Stomach (tissue), 9 donors: ENCODE results near the gene TLR1. TPM values are rescaled to one million over a fixed set of nuclear protein-coding genes. Genes with fewer than 3 reads are reported as not detected.

Experiments
- DNase-seq, 2 donors: peaks; one replicate each; pipeline versions ENCODE4 v3.0.0 to v3.0.0-alpha.2; 2013 to 2019
- H3K27ac ChIP-seq, 5 donors: fragments of 200-600 bp in 4 of 5; sonication (generic) in 4 of 5; one replicate each; pipeline ENCODE4 v1.5.1; 2013 to 2019; ENCODE audit warnings: mild to moderate bottlenecking in 1 of 5, moderate library complexity in 1 of 5
- H3K27me3 ChIP-seq, 3 donors: fragments of 200-600 bp; sonication (generic); one replicate each; pipeline ENCODE4 v1.5.1; 2017 to 2019; ENCODE audit warnings: mixed run types in 1 of 3
- H3K36me3 ChIP-seq, 4 donors: fragments of 200-600 bp; sonication (generic); 1 replicate in 3 of 4; 2 replicates in 1 of 4; pipeline ENCODE4 v1.5.1; 2016 to 2019
- H3K4me1 ChIP-seq, 4 donors: fragments of 200-600 bp; sonication (generic); one replicate each; pipeline ENCODE4 v1.5.1; 2016 to 2019
- H3K4me3 ChIP-seq, 4 donors: fragments of 200-600 bp; sonication (generic) in 3 of 4; one replicate each; pipeline ENCODE4 v1.5.1; 2016 to 2019; ENCODE audit warnings: mild to moderate bottlenecking in 1 of 4
- H3K9me3 ChIP-seq, 4 donors: fragments of 200-600 bp; sonication (generic); one replicate each; pipeline ENCODE4 v1.5.1; 2016 to 2019
- EP300 ChIP-seq: sonication (generic); formaldehyde crosslinking; IDR thresholded peaks from one replicate; pipeline ENCODE4 v1.6.1; 2017; ENCODE audit warnings: antibody characterized with exemption
- POLR2A ChIP-seq, 4 donors: fragments of 450-650 bp; IDR thresholded peaks; one replicate each; pipeline ENCODE4 v1.6.1; 2016; ENCODE audit warnings: antibody characterized with exemption in 4 of 4, control low read depth in 2 of 4, mild to moderate bottlenecking in 1 of 4, moderate library complexity in 1 of 4
- POLR2AphosphoS5 ChIP-seq, 3 donors: sonication (generic); formaldehyde crosslinking; IDR thresholded peaks; one replicate each; pipeline ENCODE4 v1.6.1; 2016; ENCODE audit warnings: antibody characterized with exemption in 3 of 3
- WGBS, 5 donors: extraction: QIAGEN DNeasy Blood & Tissue Kit in 3 of 5; methylation state at CpG; one replicate each; pipeline versions ENCODE4 v1.1.5 to v1.1.7; 2013 to 2018; 5-methylcytosine and 5-hydroxymethylcytosine counted together
- intact Hi-C: fragments of 100-400 bp; cut with DNase I; formaldehyde crosslinking; loops from one replicate; pipeline ENCODE4 v1.15.1; 2023; ENCODE audit warnings: low total_unique reads
- polyA plus RNA-seq, 3 donors: library from polyadenylated mRNA; stranded (reverse); fragments of 200-250 nt; gene quantifications; one replicate each; pipeline ENCODE4 v1.2.3, GENCODE V29; 2013
- total RNA-seq, 5 donors: library from RNA; depleted of rRNA; stranded (reverse); fragments of >200 nt; gene quantifications; one replicate each; pipeline versions ENCODE4 v1.1.0 to v1.2.3, GENCODE V29; 2014 to 2016
- TF ChIP-seq, protein P1 (sequence below), 7 experiments: fragments of 450-650 bp in 4 of 7; fragments of 200-600 bp in 3 of 7; sonication (generic) in 3 of 7; IDR thresholded peaks; one replicate each; pipeline ENCODE4 v1.5.1; 2016 to 2019; ENCODE audit warnings: antibody characterized with exemption in 7 of 7, control low read depth in 2 of 7, mild to moderate bottlenecking in 1 of 7
- donor health status: healthy with polysubstance abuse.
- donor health status: Bipolar disorder and iron deficiency.
- donor health status: healthy.

The TLR1 gene
- total and polyA plus RNA-seq, 8 donors, result 1.2 to 37.4 (median 5.3) TPM; not detected in 1

GRCh38 chr4:38831653-38832052 lies 27.1 kb upstream of the TLR1 start:
- peaks cover 0 to 21% (median 8%) of the 10 kb centered on the region in 4 donors for H3K9me3 ChIP-seq
- no peaks in the 10 kb centered on the region for H3K36me3 ChIP-seq
- H3K4me3 ChIP-seq, result no peak overlapping the region
- no peak for DNase-seq
- no peaks in the 10 kb centered on the region for H3K4me1 ChIP-seq
- H3K27me3 ChIP-seq, result no peaks in the 10 kb centered on the region
- intact Hi-C loops, result no loop called here
- TF ChIP-seq EP300 (no peak), POLR2A (IDR thresholded peaks at IDR 0.05) (no peak), POLR2AphosphoS5 (IDR thresholded peaks at IDR 0.05) (no peak)
- TF ChIP-seq, protein P1, sequence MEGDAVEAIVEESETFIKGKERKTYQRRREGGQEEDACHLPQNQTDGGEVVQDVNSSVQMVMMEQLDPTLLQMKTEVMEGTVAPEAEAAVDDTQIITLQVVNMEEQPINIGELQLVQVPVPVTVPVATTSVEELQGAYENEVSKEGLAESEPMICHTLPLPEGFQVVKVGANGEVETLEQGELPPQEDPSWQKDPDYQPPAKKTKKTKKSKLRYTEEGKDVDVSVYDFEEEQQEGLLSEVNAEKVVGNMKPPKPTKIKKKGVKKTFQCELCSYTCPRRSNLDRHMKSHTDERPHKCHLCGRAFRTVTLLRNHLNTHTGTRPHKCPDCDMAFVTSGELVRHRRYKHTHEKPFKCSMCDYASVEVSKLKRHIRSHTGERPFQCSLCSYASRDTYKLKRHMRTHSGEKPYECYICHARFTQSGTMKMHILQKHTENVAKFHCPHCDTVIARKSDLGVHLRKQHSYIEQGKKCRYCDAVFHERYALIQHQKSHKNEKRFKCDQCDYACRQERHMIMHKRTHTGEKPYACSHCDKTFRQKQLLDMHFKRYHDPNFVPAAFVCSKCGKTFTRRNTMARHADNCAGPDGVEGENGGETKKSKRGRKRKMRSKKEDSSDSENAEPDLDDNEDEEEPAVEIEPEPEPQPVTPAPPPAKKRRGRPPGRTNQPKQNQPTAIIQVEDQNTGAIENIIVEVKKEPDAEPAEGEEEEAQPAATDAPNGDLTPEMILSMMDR (IDR thresholded peaks at IDR 0.05), result no peak
- H3K27ac ChIP-seq, result no peak overlapping the region

GRCh38 chr4:38829237-38829636 lies 24.6 kb upstream of the TLR1 start:
- no peak overlapping the region for H3K27ac ChIP-seq
- H3K27me3 ChIP-seq, result no peaks in the 10 kb centered on the region
- 77 to 86% (median 84%) methylated on average over 5 of the region's 5 CpGs for WGBS, 5 donors
- H3K4me3 ChIP-seq, result no peak overlapping the region
- TF ChIP-seq POLR2A (IDR thresholded peaks at IDR 0.05) (no peak), EP300 (no peak), POLR2AphosphoS5 (IDR thresholded peaks at IDR 0.05) (no peak)
- TF ChIP-seq, protein P1 (IDR thresholded peaks at IDR 0.05), result no peak
- H3K9me3 ChIP-seq, result peaks cover 0 to 5% (median under 1%) of the 10 kb centered on the region in 4 donors
- no peak for DNase-seq
- no peaks in the 10 kb centered on the region for H3K4me1 ChIP-seq
- H3K36me3 ChIP-seq, result no peaks in the 10 kb centered on the region
- intact Hi-C loops, result no loop called here

DNA sequence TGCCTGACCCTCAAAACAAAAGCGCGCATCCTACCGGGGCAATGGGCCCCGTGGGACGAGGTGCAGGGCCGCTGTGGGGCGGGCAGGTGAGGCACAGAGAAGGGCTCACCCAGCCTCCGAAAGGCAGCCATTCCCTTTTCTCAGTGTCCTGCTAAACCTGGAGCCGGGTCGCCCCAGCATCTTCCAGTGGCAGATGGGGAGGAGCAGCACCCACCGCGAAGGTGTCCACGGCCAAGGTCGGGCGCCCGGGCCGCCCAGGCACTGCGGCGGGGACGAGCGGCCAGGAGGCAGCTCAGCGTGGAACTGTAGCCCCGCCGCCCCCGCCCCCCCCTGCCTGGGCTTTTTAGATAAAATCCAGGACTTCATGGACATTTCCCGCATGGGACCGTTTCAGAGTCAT lies 19.2 kb upstream of the TLR1 start:
- H3K27ac ChIP-seq, result no peak overlapping the region
- TF ChIP-seq POLR2A (IDR thresholded peaks at IDR 0.05), result no peak

GRCh38 chr4:38822748-38823303 lies 18.2 kb upstream of the TLR1 start:
- TF ChIP-seq POLR2AphosphoS5 (IDR thresholded peaks at IDR 0.05), result no peak
- TF ChIP-seq POLR2A (IDR thresholded peaks at IDR 0.05), result no peak
- TF ChIP-seq, protein P1 (IDR thresholded peaks at IDR 0.05), result no peak
- TF ChIP-seq EP300, result no peak
- 79 to 87% (median 84%) methylated on average over 5 of the region's 5 CpGs for WGBS, 5 donors
- Histone ChIP-seq H3K4me1 (no peaks in the 10 kb centered on the region), H3K27me3 (no peaks in the 10 kb centered on the region), H3K36me3 (no peaks in the 10 kb centered on the region), H3K4me3 (no peak overlapping the region), H3K27ac (no peak overlapping the region), H3K9me3 (peaks cover 0 to 11% (median 6%) of the 10 kb centered on the region in 4 donors)
- no peak for DNase-seq
- intact Hi-C loops, result no loop called here

More for the DNA sequence above, 19.2 kb upstream of the TLR1 start:
- Histone ChIP-seq H3K4me3 (no peak overlapping the region), H3K36me3 (no peaks in the 10 kb centered on the region), H3K27me3 (no peaks in the 10 kb centered on the region), H3K4me1 (no peaks in the 10 kb centered on the region), H3K9me3 (peaks cover 0 to 11% (median 6%) of the 10 kb centered on the region in 4 donors)
- WGBS, 5 donors, result 85 to 97% (median 94%) methylated on average over 14 to 27 of the region's 27 CpGs
- no peak for DNase-seq
- intact Hi-C loops, result no loop called here

GRCh38 chr4:38821739-38822138 lies 17.1 kb upstream of the TLR1 start:
- intact Hi-C loops, result no loop called here
- no peaks in the 10 kb centered on the region for H3K4me1 ChIP-seq
- TF ChIP-seq POLR2AphosphoS5 (IDR thresholded peaks at IDR 0.05) (no peak), POLR2A (IDR thresholded peaks at IDR 0.05) (no peak), EP300 (no peak)
- TF ChIP-seq, protein P1 (IDR thresholded peaks at IDR 0.05), result no peak

More at GRCh38 chr4:38821739-38822138, 17.1 kb upstream of the TLR1 start:
- Histone ChIP-seq H3K27ac (no peak overlapping the region), H3K27me3 (no peaks in the 10 kb centered on the region), H3K36me3 (no peaks in the 10 kb centered on the region), H3K4me3 (no peak overlapping the region), H3K9me3 (peaks cover 0 to 11% (median 6%) of the 10 kb centered on the region in 4 donors)
- WGBS, 5 donors, result 81 to 98% (median 95%) methylated on average over 3 of the region's 3 CpGs
- no peak for DNase-seq
